Measurements from ENCODE around the gene GLUD1.
"Not testable (repeated sequence)": the region's sequence is repeated elsewhere in the genome, so short reads cannot be mapped to it uniquely, and the experiment has no call there.

GLUD1 gene

DNA sequence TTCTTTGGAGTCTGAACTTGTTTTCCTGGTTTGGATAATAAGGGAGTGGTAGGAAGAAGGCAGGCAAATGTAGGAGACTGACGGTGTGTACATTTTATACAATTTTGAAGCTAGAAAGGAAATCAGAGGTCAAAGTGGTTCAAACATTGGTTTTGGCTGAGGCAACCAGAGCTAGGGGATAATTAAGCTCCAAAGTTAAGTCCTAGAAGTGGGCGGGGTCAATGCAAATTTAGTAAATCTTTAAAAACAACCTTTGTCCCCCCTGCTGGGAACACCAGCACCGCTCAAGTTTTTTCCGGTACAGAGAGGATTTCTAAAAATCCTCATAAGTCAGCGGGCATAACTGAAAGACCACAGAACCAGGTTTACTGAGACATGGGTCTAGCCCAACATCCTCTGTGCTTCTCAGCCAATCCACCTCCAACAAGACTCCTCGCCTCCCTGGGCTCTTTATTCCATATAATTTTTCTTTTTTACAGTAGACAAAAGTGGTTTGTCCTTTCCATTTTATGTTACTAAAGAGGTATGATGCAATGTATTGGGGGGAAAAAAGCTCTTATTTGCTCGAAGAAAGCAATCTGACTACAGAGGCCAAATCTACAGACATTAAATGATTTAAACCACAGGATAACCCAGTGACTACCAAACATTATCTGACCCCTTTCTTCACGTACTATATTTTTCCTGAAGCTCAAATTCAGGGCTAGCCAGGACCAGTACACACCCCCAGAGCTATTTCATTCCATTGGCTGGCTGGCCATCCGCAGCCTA lies 1.6 kb downstream of the GLUD1 start:
- peak; percentile 52 for DNase-seq
- in situ Hi-C loops (cut with HindIII; ENCODE audit: low pct_ligation_motif_present, low pct_unique_long_range_greater_than_20kb, low sequenced_read_pairs), result no loop called here

GRCh38 chr10:87092376-87092860 lies 2.2 kb downstream of the GLUD1 start:
- in situ Hi-C loops (cut with HindIII; ENCODE audit: low pct_ligation_motif_present, low pct_unique_long_range_greater_than_20kb, low sequenced_read_pairs), result no loop called here
- peak; percentile 50 for DNase-seq

DNA sequence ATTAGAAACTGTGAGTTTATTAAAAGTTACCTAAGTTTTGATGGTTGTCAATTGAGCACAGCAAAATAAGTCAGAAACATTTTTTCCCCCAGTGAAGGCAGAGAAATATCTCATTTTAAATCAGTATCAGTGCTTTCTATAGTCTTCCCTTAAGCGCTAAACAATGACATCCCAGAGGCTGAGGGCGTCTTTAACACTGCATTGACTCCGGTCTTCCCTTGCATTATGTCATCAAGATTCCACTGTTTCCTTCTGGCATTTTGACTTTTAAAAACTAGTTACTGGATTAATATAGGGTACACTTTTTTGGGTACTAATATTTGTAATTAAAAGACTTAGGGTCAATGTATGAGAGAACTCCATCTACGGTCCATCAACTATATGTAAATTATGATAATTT lies 3.9 kb downstream of the GLUD1 start:
- no peak for DNase-seq
- in situ Hi-C loops (cut with HindIII; ENCODE audit: low pct_ligation_motif_present, low pct_unique_long_range_greater_than_20kb, low sequenced_read_pairs), result no loop called here

GRCh38 chr10:87089746-87090145 lies 4.9 kb downstream of the GLUD1 start:
- in situ Hi-C loops (cut with HindIII; ENCODE audit: low pct_ligation_motif_present, low pct_unique_long_range_greater_than_20kb, low sequenced_read_pairs), result no loop called here
- no peak for DNase-seq

DNA sequence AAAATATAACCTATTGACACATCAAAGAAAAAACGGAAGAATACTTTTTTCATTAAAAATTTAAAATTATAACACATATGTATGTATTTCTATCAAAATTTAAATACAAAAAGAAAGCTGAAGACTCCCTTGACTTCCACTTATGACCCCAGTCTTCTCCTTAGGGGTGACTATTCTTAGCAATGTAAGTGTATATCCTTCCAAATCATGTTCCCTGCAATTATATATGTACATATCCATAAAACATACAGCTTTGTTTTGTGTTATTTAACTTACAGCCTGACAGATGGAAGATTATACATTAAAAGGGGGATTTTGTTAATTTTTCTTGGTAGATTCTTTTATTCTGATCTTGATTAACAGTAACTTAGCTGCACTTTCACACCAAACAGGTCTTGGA lies 9.1 kb downstream of the GLUD1 start:
- in situ Hi-C loops (cut with HindIII; ENCODE audit: low pct_ligation_motif_present, low pct_unique_long_range_greater_than_20kb, low sequenced_read_pairs), result no loop called here
- no peak for DNase-seq

GRCh38 chr10:87084291-87084782 lies 10.3 kb downstream of the GLUD1 start:
- peak; percentile 35 for DNase-seq
- in situ Hi-C loops (cut with HindIII; ENCODE audit: low pct_ligation_motif_present, low pct_unique_long_range_greater_than_20kb, low sequenced_read_pairs), result not testable (repeated sequence)

GRCh38 chr10:87083576-87084290 lies 10.9 kb downstream of the GLUD1 start:
- DNase-seq; in situ Hi-C loops (cut with HindIII; ENCODE audit: low pct_ligation_motif_present, low pct_unique_long_range_greater_than_20kb, low sequenced_read_pairs): not testable (repeated sequence)

- peak; percentile 74 for DNase-seq
- in situ Hi-C loops (cut with HindIII; ENCODE audit: low pct_ligation_motif_present, low pct_unique_long_range_greater_than_20kb, low sequenced_read_pairs), result not testable (repeated sequence)
These were observed 12.4 kb downstream of the GLUD1 start for GRCh38 chr10:87082219-87082618.

GRCh38 chr10:87081574-87081973 lies 13.1 kb downstream of the GLUD1 start:
- in situ Hi-C loops (cut with HindIII; ENCODE audit: low pct_ligation_motif_present, low pct_unique_long_range_greater_than_20kb, low sequenced_read_pairs), result not testable (repeated sequence)

DNA sequence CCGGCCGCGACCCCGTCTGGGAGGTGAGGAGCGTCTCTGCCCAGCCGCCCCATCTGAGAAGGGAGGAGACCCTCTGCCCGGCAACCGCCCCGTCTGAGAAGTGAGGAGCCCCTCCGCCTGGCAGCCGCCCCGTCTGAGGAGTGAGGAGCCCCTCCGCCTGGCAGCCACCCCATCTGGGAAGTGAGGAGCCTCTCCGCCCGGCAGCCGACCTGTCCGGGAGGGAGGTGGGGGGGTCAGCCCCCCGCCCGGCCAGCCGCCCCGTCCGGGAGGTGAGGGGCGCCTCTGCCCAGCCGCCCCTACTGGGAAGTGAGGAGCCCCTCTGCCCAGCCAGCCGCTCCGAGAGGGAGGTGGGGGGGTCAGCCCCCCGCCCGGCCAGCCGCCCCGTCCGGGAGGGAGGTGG lies 14.0 kb downstream of the GLUD1 start:
- in situ Hi-C loops (cut with HindIII; ENCODE audit: low pct_ligation_motif_present, low pct_unique_long_range_greater_than_20kb, low sequenced_read_pairs); DNase-seq: not testable (repeated sequence)

More at GRCh38 chr10:87081574-87081973, 13.1 kb downstream of the GLUD1 start:
- not testable (repeated sequence) for DNase-seq

DNA sequence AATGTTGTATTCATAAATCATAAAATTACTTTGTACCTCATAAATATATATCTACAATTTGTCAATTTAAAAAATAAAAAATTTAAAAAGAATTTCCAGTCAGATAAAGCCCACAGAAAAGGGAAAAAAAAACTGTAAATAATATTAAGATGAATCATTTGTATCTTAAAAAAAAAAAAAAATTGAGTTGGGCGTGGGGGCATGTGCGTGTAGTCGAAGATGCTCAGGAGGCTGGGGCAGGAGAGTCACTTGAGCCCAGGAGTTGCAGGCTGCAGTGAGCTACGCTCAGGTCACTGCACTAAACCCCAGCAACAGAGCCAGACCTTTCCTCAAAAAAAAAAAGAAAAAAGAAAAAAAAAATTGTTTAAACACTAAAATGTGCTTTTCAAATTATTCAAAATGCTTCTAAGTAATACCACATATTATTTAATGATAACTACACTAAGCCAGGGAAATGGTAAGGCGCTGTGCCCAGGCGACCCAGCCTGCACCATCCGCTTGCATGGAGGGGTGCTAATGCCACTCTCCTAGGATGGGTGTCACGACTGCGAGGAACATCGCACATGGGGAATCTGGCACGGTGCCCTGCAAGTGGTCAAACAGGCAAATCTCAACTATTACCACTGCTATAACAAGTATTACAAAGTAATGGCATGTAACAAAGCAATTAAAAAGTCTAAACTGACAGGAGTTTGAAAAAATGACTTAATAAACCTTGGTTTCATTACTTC lies 15.4 kb downstream of the GLUD1 start:
- in situ Hi-C loops (cut with HindIII; ENCODE audit: low pct_ligation_motif_present, low pct_unique_long_range_greater_than_20kb, low sequenced_read_pairs), result no loop called here
- no peak for DNase-seq

DNA sequence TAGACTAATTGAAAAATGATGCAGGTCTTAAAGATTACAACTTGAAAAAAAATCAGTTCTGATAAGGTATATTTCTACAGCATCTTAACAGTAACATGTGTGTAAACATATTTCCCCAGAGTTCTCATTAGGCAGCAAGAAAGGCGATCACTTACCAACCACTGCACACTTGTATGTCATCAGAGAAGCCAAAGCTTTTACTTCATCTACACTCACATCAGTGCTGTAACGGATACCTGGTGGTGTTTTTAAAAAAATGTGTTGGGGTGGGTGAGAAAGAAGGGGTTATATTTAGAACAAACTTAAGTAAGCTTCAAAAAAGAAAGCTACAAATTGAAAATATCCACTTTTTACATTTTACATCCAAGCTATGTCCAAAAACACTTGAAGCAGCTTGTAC lies 18.2 kb downstream of the GLUD1 start:
- in situ Hi-C loops (cut with HindIII; ENCODE audit: low pct_ligation_motif_present, low pct_unique_long_range_greater_than_20kb, low sequenced_read_pairs); DNase-seq: not testable (repeated sequence)

GRCh38 chr10:87072449-87072848 lies 22.2 kb downstream of the GLUD1 start:
- in situ Hi-C loops (cut with HindIII; ENCODE audit: low pct_ligation_motif_present, low pct_unique_long_range_greater_than_20kb, low sequenced_read_pairs), result no loop called here
- DNase-seq, result no peak

DNA sequence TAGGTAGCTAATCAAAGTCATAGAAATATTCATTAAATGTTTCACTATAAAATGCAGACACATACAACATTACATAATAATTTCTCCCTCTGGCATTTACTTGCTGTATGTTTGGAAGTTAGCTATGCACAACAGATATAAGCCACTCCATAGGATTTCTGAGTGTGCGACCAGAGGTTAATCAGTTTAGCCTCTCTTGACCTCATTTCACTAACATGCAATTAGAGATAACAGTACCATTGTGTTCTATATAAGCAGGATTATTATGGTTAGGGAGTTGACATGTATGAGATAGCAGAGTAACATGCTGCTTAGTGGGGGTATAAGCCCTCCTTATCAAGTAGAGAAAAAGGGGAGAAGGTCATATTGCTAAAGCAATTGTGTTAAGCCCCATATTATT lies 26.4 kb downstream of the GLUD1 start:
- DNase-seq, result no peak
- in situ Hi-C loops (cut with HindIII; ENCODE audit: low pct_ligation_motif_present, low pct_unique_long_range_greater_than_20kb, low sequenced_read_pairs), result no loop called here

DNA sequence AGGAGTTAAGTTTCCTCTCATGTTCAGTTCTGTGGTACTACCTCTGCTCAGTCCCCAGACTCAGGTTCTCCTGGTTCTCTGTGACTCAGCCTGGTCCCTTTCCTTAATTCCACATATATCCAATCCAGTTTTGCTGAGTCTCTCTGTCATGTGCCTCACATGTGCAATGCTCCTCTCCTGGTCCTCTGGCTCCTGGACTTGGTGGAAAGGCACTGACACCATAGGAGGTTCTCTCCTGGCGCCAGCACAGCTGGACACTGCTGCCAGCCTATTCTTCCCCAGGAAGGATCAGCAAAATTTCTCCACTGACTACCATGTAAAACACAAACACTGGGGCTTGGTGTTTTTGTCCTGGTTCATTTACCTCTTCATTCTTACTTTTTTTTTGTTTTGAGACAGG lies 27.8 kb downstream of the GLUD1 start:
- DNase-seq, result no peak
- in situ Hi-C loops (cut with HindIII; ENCODE audit: low pct_ligation_motif_present, low pct_unique_long_range_greater_than_20kb, low sequenced_read_pairs), result no loop called here

- in situ Hi-C loops (cut with HindIII; ENCODE audit: low pct_ligation_motif_present, low pct_unique_long_range_greater_than_20kb, low sequenced_read_pairs), result no loop called here
- DNase-seq, result no peak
These were observed 28.5 kb downstream of the GLUD1 start for GRCh38 chr10:87066178-87066577.

DNA sequence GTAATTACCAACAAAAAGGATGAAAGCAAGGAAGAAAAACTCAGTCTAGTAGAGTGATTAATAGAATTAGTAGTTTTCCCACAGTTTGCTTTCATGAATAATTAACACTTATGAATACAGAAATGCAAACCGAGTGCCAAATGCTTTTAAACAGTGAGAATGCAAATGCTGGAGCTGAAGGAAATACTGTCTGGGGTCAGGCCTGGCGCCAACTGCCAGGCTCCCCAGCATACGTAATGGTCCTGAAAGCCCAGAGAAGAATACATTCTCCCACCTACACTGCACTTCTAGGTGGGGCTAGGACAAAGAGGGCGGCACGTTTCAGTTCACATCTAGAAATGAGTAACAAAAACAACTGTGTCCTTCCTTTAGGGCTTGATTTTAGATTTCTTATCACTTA lies 30.0 kb downstream of the GLUD1 start:
- no peak for DNase-seq
- in situ Hi-C loops (cut with HindIII; ENCODE audit: low pct_ligation_motif_present, low pct_unique_long_range_greater_than_20kb, low sequenced_read_pairs), result no loop called here

GRCh38 chr10:87060280-87060928 lies 34.2 kb downstream of the GLUD1 start:
- DNase-seq, result no peak
- in situ Hi-C loops (cut with HindIII; ENCODE audit: low pct_ligation_motif_present, low pct_unique_long_range_greater_than_20kb, low sequenced_read_pairs), result no loop called here

GRCh38 chr10:87059401-87059800 lies 35.2 kb downstream of the GLUD1 start:
- in situ Hi-C loops (cut with HindIII; ENCODE audit: low pct_ligation_motif_present, low pct_unique_long_range_greater_than_20kb, low sequenced_read_pairs), result no loop called here
- DNase-seq, result no peak

All from ACHN (cell line).